Activated CD4-positive, alpha-beta memory T cell treated with anti-CD3 and anti-CD28 coated beads, Interleukin-2, amount 10 ng/mL, durations not matched to agents 7 days and 5 days (primary cell): ENCODE data around the gene OLFM2. TPM values are rescaled to one million over a fixed set of nuclear protein-coding genes. Genes with fewer than 3 reads are reported as not detected.

Experiments used
- CTCF ChIA-PET: fragments of 350-600 bp; sonication (Branson Sonifier 250); formaldehyde crosslinking; loops from one replicate; lab custom pipeline; 2021; ENCODE audit warnings: antibody characterized with exemption, inconsistent platforms; lab: Charles Lee
- POLR2A ChIA-PET: fragments of 350-600 bp; sonication (Branson Sonifier 250); formaldehyde crosslinking; loops from one replicate; lab custom pipeline; 2021; ENCODE audit warnings: antibody characterized with exemption; lab: Charles Lee
- DNase-seq: peaks from one replicate; pipeline ENCODE4 v3.0.0-alpha.2; 2020
- H3K27ac Mint-ChIP-seq: one replicate; pipeline ENCODE4 v1.8.0; 2021; ENCODE audit warnings: mild to moderate bottlenecking, mixed read lengths
- H3K27me3 Mint-ChIP-seq: one replicate; pipeline ENCODE4 v1.8.0; 2021; ENCODE audit warnings: mixed read lengths
- H3K36me3 Mint-ChIP-seq: one replicate; pipeline ENCODE4 v1.8.0; 2021; ENCODE audit warnings: low read depth, mixed read lengths
- H3K4me1 Mint-ChIP-seq: one replicate; pipeline ENCODE4 v1.8.0; 2021; ENCODE audit warnings: mixed read lengths
- H3K4me3 Mint-ChIP-seq: one replicate; pipeline ENCODE4 v1.8.0; 2021; ENCODE audit warnings: mild to moderate bottlenecking, mixed read lengths
- H3K9me3 Mint-ChIP-seq: one replicate; pipeline ENCODE4 v1.8.0; 2021; ENCODE audit warnings: mixed read lengths
- total RNA-seq, 2 experiments: library from RNA; stranded (reverse); gene quantifications; one replicate each; pipeline ENCODE4 v1.2.3, GENCODE V29; 2021

OLFM2 gene
- total RNA-seq, 2 experiments from 2014 or later: 9.7 to 10.5 TPM

DNA sequence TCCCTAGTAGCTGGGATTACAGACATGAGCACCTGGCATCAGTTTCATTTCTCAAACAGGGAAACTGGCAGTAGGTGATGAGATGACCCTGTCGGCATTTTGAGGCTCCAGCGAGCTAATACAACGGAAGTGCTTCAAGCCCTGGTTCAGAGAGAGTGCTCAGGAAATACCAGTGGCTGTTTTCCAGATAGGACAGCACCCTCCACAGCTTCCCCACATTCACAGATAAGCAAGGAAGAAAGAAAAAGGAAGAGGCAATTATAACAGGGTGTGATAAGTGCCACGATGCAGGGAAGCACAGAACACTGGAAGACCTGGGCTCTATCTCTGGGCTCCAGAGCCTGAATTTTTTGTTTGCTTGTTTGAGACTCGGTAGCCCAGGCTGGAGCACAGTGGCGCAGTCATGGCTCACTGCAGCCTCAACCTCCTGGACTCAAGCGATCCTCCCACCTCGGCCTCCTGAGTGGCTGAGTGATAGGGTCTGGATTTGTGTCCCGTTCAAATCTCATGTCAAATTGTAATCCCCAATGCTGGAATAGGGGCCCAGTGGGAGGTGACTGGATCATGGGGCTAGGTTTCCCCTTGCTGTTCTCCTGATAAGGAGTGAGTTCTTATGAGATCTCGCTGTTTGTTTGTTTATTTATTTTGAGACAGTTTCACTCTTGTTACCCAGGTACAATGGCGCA lies 57.7 kb downstream of the OLFM2 start:
- H3K4me3 Mint-ChIP-seq: no peak overlapping the region
- DNase-seq: no peak
- no peak overlapping the region for H3K27ac Mint-ChIP-seq
- no peaks in the 10 kb centered on the region for H3K27me3 Mint-ChIP-seq
- POLR2A ChIA-PET: no interaction called here
- no peaks in the 10 kb centered on the region for H3K9me3 Mint-ChIP-seq
- CTCF ChIA-PET: interaction anchor here (0.7 kb wide), 2 partner anchors 44 to 1896 kb away, joined by 3 read pairs; partner anchors contain the start of gene PIN1
- no peaks in the 10 kb centered on the region for H3K36me3 Mint-ChIP-seq
- H3K4me1 Mint-ChIP-seq: no peaks in the 10 kb centered on the region

DNA sequence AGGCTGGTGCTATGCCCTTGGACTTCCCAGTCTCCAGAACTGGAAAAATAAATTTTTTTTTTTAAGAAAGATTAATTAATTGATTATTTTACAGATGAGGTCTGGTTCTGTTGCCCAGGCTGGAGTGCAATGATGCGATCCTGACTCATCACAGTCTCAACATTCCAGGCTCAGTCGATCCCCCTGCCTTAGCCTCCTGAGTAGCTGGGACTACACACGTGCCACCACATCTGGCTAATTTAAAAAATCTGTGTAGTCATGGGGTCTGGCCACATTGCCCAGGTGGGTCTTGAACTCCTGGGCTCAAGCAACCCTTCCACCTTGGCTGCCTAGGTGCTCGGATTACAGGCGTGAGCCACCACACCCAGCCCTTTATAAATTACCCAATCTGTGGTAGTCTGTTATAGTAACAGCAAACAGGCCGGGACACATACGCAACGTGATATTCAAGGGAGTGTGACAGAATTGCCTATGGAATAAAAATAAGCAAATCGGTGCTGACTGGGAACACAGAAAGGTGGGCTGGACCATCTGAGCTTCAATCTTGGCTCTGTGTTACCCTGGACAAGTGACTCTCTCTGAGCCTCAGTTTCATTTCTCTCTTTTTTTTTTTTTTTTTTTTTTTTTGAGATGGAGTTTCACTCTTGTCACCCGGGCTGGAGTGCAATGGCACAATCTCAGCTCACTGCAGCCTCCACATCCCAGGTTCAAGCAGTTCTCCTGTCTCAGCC lies 58.4 kb downstream of the OLFM2 start:
- Mint-ChIP-seq H3K27me3 (no peaks in the 10 kb centered on the region), H3K36me3 (no peaks in the 10 kb centered on the region), H3K9me3 (no peaks in the 10 kb centered on the region), H3K4me1 (no peaks in the 10 kb centered on the region), H3K4me3 (no peak overlapping the region), H3K27ac (no peak overlapping the region)
- POLR2A ChIA-PET: no interaction called here
- CTCF ChIA-PET: interaction anchor here (0.7 kb wide), 2 partner anchors 43 to 1895 kb away, joined by 3 read pairs; partner anchors contain the start of gene PIN1
- no peak for DNase-seq

DNA sequence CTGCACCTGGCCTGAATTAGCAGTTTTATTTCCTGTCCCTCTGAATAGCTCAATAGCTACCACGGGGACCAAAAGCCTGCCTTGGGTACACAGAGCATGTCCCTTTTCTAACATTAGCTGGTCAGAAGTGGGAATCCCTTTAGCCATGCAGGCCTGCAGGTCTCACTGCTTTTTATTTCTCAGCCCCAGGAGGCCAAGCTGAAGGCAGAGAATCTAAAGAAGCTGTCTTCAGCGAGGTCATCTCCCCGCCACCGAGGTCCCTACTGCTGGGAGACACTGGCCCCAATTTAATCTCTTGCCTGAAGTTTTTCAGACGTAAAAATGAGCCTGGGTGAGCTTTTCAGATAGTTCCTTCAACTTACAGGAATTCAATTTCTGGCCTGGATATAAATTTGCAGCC lies 60.5 kb downstream of the OLFM2 start:
- ChIA-PET CTCF (no interaction called here), POLR2A (interaction anchor here (0.8 kb wide), 1 partner anchor 12 kb away, joined by 3 read pairs; no protein-coding TSS in a partner anchor)
- Mint-ChIP-seq H3K27ac (no peak overlapping the region), H3K9me3 (no peaks in the 10 kb centered on the region), H3K4me3 (no peak overlapping the region), H3K4me1 (no peaks in the 10 kb centered on the region), H3K36me3 (no peaks in the 10 kb centered on the region), H3K27me3 (no peaks in the 10 kb centered on the region)
- no peak for DNase-seq

DNA sequence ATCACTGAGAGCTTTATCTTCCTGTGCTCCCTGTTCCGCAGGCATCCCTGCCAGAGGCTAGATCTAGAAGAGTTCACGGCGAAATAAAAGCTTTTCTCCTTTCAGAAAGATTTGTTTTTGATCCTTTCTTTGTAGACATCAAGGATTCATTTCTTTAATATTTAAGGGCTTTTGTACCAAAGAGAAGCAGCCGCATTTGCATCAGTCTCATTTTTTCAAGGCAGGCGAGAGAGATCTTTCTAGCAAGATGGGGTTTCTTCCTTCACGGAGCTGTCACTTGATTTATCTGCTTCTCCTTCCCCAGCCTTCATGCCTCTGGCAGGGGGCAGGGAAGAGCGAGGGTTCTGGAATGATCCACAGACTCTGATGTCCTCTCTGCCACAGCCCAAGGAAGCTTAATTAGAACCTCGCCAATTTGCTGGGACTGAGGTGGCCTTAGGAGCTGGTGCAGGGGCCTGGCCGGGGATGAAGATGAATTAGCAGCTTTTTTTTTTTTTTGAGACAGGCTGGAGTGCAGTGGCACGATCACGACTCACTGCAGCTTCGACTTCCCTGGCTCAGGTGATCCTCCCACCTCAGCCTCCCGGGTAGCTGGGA lies 61.2 kb downstream of the OLFM2 start:
- Mint-ChIP-seq H3K4me3 (no peak overlapping the region), H3K9me3 (no peaks in the 10 kb centered on the region), H3K4me1 (no peaks in the 10 kb centered on the region), H3K36me3 (no peaks in the 10 kb centered on the region), H3K27me3 (no peaks in the 10 kb centered on the region), H3K27ac (no peak overlapping the region)
- ChIA-PET POLR2A (no interaction called here), CTCF (interaction anchor here (0.6 to 0.7 kb wide), 2 partner anchors 15 to 1288 kb away, joined by 3 to 4 read pairs; no protein-coding TSS in a partner anchor)
- no peak for DNase-seq

DNA sequence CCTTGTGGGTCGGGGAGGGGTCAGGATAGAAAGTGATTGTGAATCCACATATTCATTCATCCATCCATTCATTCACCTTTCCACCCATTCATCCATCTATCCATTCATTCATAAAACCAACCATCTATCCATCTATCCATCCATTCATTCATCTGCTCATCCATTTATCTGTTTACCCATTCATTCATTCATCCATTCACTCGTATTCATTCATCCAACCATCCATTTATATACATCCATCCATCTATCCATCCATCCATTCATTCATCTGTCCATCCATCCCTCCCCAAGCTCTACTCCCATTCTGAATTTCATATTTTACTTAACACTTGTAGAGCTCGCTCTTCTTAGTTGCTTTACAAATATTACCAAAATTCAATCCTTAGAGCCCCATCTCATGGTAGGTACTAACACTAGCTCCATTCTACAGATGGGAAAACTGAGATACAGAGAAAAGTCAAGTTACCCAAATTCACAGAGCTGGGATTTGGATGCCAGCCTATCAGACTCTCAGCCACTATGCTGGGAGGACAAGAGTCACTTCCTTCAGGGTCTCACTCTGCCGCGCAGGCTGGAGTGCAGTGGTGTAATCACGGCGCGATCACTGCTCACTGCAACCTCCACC lies 63.6 kb downstream of the OLFM2 start:
- ChIA-PET POLR2A (interaction anchor here (1.0 kb wide), 1 partner anchor 15 kb away, joined by 4 read pairs; no protein-coding TSS in a partner anchor), CTCF (no interaction called here)
- Mint-ChIP-seq H3K9me3 (no peaks in the 10 kb centered on the region), H3K4me3 (no peak overlapping the region), H3K36me3 (no peaks in the 10 kb centered on the region), H3K4me1 (no peaks in the 10 kb centered on the region), H3K27ac (no peak overlapping the region), H3K27me3 (no peaks in the 10 kb centered on the region)
- no peak for DNase-seq

DNA sequence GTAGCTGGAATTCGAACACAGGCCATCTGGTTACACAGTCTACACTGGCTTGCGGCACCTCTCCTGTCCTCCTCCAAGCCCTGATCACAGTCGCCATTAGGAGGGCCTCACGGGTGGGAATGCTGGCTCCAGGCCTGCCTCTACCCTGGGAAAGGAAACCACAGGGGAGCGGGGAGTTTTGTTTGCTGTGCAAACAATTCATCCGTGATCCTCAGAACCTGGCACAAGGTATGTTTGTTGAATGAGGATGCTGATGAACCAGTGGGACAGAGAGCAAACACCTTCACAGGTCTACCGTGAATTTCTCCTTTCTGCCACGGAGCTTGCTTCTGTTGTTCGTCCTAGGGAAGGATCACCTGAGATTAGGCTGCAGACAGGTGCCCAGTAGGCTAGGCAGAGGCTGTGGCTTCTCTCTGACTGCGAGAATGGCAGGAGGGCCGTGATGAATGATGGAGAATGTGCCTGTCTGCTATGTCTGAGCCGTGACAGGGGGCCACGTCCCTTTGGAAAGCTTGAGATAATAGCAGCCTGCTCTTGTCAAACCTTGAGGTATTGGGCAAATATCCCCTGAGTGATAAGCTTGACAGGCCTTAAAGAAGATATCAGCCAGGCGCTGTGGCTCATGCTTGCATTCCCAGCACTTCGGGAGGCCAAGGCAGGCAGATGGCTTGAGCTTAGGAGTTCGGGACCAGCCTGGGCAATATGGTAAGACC lies 64.5 kb downstream of the OLFM2 start:
- Mint-ChIP-seq H3K4me3 (no peak overlapping the region), H3K36me3 (no peaks in the 10 kb centered on the region), H3K27me3 (no peaks in the 10 kb centered on the region), H3K27ac (no peak overlapping the region), H3K4me1 (peaks cover 2% of the 10 kb centered on the region), H3K9me3 (no peaks in the 10 kb centered on the region)
- DNase-seq: no peak
- ChIA-PET CTCF (no interaction called here), POLR2A (no interaction called here)

DNA sequence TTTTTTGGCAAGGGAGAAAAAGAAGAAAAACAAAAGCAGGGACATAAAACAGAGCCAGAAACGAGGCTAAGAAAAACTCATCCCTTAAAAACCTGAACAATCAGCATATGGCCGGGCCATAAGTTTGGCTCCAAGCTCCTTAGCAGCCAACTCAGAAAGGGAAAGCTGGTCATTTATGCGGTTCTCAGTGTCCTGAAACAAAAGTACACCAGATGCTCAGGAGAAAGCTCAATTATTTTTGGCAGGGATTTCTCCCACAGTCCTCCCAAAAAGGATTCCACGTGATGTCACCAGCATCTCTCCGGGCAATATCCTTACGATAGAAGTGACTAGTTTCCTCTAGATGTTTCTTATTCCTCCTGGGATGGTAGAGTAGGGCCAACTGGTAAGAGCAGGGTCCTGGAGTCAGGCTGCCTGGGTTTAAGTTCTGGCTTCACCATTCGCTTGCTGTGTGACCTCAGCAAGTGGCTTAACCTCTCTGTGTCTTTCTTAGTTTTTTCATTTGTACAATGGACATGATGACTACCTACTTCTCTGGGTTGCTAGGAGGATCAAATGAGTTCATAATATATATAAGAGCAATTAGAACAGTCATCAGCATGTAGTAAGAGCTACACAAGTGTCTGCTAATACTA lies 67.2 kb downstream of the OLFM2 start:
- Mint-ChIP-seq H3K36me3 (no peaks in the 10 kb centered on the region), H3K9me3 (no peaks in the 10 kb centered on the region), H3K4me3 (no peak overlapping the region), H3K27ac (no peak overlapping the region), H3K4me1 (peaks cover 18% of the 10 kb centered on the region), H3K27me3 (no peaks in the 10 kb centered on the region)
- ChIA-PET CTCF (interaction anchor here (0.7 kb wide), 1 partner anchor 117 kb away, joined by 4 read pairs; no protein-coding TSS in a partner anchor), POLR2A (no interaction called here)
- no peak for DNase-seq

DNA sequence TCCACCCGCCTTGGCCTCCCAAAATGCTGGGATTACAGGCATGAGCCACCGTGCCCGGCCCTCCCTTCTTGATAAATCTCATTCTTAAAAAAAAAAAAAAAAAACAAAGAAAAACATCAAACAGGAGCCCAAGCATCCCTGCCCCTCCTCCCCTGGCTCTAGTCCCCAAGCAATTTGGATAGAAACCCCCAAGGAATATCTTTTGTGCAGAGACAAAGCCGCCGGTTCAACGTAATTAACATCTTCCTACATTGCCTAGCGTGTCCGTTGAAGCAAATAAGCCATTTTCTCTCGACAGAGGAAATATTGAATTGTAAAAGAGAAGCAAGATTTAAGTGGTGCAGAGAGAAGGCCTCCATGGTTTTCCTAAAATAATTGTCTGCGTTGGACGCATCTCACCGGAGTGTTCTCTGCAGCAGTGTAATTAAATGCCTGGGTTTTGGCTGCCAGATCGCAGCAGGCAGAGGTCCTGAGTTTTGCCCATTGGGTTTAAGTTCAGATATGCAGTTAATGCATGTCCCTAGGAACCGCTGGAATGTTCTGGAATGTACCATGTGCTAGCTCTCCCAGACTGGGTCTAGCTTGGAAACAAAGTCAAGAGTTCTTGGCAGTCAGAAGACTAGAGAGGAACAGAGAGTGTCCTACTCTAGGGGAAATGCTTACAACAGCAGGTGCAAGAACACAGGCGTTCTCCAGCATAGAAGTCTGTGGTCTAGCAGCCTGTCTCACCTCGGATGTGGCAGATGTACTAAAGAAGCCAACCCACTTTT lies 70.4 kb downstream of the OLFM2 start:
- ChIA-PET POLR2A (interaction anchor here (2.7 kb wide), 1 partner anchor 8 kb away, joined by 10 read pairs; no protein-coding TSS in a partner anchor), CTCF (interaction anchor here (0.7 kb wide), 1 partner anchor 1597 kb away, joined by 3 read pairs; no protein-coding TSS in a partner anchor)
- no peaks in the 10 kb centered on the region for H3K27me3 Mint-ChIP-seq
- H3K9me3 Mint-ChIP-seq: no peaks in the 10 kb centered on the region
- H3K4me3 Mint-ChIP-seq: no peak overlapping the region
- H3K27ac Mint-ChIP-seq: peak overlapping the region; percentile 77
- peak; percentile 65 for DNase-seq
- peaks cover 48% of the 10 kb centered on the region for H3K4me1 Mint-ChIP-seq
- peaks cover 4% of the 10 kb centered on the region for H3K36me3 Mint-ChIP-seq

DNA sequence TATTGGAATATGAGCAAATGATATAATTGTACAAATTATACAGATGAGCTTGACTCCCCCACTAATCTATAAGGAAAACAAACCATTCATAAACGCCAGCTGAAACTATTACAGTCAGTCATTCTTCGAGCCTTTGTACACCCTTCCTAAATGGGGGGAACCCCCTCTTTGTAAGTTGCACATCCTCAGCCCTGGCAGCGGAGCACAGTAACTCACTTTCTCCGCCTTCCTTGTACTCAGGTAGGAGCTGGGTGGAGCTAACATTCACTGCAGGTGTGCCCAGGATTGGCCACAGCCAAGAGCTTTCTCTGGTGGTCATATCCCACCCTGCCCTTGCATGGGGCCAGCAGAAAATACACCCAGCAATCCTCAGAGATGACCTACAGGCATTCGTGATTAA lies 72.6 kb downstream of the OLFM2 start:
- Mint-ChIP-seq H3K36me3 (peaks cover 4% of the 10 kb centered on the region), H3K27me3 (no peaks in the 10 kb centered on the region), H3K4me1 (peaks cover 68% of the 10 kb centered on the region), H3K4me3 (peak overlapping the region; percentile 75), H3K9me3 (no peaks in the 10 kb centered on the region), H3K27ac (no peak overlapping the region)
- ChIA-PET CTCF (no interaction called here), POLR2A (interaction anchor here (1.0 to 1.7 kb wide), 4 partner anchors 12 to 36 kb away, joined by 3 to 5 read pairs (median 3); partner anchors contain the start of genes PIN1 and UBL5)
- no peak for DNase-seq

DNA sequence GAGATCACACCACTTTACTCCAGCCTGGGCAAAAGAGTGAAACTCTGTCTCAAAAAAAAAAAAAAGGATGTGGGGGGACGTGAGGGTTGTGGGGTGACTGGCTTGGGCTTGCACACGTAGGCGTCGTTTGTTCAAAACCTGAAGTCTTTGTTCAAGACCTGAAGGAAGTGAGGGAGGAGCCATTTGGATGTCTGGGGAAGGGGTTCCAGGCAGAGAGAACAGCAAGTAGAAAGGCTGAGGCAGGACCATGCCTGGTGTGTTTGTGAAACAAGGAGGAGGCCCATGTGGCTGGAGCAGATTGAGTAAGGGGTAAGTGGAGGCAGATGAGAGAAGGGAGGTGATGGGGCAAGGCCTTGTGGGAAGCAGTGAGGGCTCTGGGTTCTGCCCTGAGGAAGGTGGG lies 73.4 kb downstream of the OLFM2 start:
- POLR2A ChIA-PET: interaction anchor here (0.7 to 1.7 kb wide), 3 partner anchors 28 to 38 kb away, joined by 3 to 5 read pairs (median 3); partner anchors contain the start of genes PIN1 and UBL5

DNA sequence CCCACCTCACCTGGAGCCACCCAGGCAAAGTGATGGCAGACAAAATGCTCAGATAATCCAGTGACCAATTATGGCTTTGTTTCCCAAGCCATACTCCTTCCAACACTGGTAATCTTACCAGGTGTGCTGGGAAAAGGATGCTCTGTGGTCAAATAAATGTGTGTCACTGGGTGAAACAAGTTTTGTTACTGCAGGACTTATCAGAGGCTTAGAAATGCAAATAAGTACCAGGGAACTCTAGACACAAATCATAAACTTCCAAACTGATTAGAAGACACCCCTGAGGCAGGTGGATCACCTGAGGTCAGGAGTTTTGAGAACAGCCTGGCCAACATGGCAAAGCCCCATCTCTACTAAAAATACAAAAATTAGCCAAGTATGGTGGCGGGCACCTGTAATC lies 74.8 kb downstream of the OLFM2 start:
- ChIA-PET POLR2A (no interaction called here), CTCF (no interaction called here)
- peaks cover 6% of the 10 kb centered on the region for H3K36me3 Mint-ChIP-seq
- H3K4me1 Mint-ChIP-seq: peaks cover 86% of the 10 kb centered on the region
- H3K9me3 Mint-ChIP-seq: no peaks in the 10 kb centered on the region
- no peak for DNase-seq
- H3K4me3 Mint-ChIP-seq: no peak overlapping the region
- no peaks in the 10 kb centered on the region for H3K27me3 Mint-ChIP-seq
- no peak overlapping the region for H3K27ac Mint-ChIP-seq

More for the DNA sequence above, 73.4 kb downstream of the OLFM2 start:
- Mint-ChIP-seq H3K4me1 (peaks cover 76% of the 10 kb centered on the region), H3K36me3 (peaks cover 4% of the 10 kb centered on the region), H3K27ac (peak overlapping the region; percentile 86), H3K27me3 (no peaks in the 10 kb centered on the region), H3K4me3 (peak overlapping the region; percentile 75), H3K9me3 (no peaks in the 10 kb centered on the region)
- DNase-seq: peak; percentile 32
- CTCF ChIA-PET: interaction anchor here (0.7 kb wide), 1 partner anchor 165 kb away, joined by 3 read pairs; no protein-coding TSS in a partner anchor
